Ecto neural progenitor cell (in vitro differentiated cells): ENCODE data around the gene TDRD6.

Source experiments
- DNase-seq: peaks from one replicate; pipeline ENCODE4 v3.0.0-alpha.2; 2018; ENCODE audit warnings: low spot score

TDRD6 gene

DNA sequence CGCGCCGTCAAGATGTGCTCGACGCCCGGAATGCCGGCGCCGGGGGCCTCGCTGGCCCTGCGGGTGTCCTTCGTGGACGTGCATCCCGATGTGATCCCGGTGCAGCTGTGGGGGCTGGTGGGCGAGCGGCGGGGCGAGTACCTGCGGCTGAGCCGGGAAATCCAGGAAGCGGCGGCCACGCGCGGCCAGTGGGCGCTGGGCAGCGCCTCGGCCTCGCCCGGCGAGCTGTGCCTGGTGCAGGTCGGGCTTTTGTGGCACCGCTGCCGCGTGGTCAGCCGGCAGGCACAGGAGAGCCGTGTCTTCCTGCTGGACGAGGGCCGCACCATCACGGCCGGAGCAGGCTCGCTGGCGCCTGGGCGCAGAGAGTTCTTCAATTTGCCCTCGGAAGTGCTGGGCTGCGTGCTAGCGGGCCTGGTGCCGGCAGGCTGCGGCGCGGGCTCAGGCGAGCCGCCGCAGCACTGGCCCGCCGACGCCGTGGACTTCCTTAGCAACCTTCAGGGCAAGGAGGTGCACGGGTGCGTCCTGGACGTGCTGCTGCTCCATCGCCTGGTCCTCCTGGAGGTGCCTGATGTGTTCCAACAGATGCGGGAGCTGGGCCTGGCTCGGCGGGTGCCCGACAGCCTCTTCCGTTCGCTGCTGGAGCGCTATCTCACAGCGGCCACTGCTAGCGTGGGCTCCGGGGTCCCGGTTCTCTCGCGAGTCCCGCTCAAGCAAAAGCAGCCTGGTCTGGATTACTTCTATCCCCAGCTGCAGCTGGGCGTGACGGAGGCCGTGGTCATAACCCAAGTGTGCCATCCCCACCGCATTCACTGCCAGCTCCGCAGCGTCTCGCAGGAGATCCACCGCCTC is 656 bp downstream of the TDRD6 start:
- no peak for DNase-seq

GRCh38 chr6:46688966-46689335 is 1.3 kb downstream of the TDRD6 start:
- DNase-seq, result no peak

DNA sequence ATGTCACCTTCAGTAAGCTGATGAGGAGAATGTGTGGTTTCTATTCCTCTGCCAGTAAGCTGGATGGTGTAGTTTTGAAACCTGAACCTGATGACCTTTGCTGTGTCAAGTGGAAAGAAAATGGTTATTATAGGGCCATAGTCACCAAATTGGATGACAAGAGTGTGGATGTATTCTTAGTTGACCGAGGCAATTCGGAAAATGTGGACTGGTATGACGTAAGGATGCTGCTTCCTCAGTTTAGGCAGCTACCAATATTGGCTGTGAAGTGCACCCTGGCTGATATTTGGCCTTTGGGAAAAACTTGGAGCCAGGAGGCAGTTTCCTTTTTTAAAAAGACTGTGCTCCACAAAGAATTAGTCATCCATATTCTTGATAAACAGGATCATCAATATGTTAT is 2.0 kb downstream of the TDRD6 start:
- DNase-seq, result no peak

DNA sequence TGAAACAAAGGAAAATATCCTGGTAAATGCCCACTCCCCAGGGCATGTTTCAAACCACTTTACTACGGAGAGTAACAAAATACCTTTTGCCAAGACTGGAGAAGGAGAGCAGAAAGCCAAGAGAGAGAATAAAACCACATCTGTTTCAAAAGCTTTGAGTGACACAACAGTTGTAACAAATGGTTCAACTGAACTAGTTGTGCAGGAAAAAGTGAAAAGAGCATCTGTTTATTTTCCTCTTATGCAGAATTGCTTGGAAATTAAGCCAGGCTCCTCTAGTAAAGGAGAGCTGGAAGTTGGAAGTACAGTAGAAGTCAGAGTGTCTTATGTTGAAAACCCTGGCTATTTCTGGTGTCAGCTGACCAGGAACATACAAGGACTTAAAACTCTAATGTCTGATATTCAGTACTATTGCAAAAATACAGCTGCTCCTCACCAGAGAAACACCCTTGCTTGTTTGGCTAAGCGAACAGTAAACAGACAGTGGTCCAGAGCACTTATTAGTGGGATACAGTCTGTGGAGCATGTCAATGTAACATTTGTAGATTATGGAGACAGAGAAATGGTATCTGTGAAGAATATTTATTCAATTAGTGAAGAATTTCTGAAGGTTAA is 2.6 kb downstream of the TDRD6 start:
- DNase-seq, result no peak

GRCh38 chr6:46690911-46691451 is 3.3 kb downstream of the TDRD6 start:
- DNase-seq, result no peak

- DNase-seq, result no peak
Measured at GRCh38 chr6:46699970-46700369, 12.3 kb downstream of the TDRD6 start.

GRCh38 chr6:46704562-46704961 is 16.9 kb downstream of the TDRD6 start:
- DNase-seq, result no peak

- no peak for DNase-seq
Measured at GRCh38 chr6:46706464-46706863, 18.8 kb downstream of the TDRD6 start.

- no peak for DNase-seq
Measured at GRCh38 chr6:46711491-46711890, 23.8 kb downstream of the TDRD6 start.

- DNase-seq, result no peak
Measured at GRCh38 chr6:46715141-46715540, 27.5 kb downstream of the TDRD6 start.

- no peak for DNase-seq
Measured at GRCh38 chr6:46719099-46719498, 31.4 kb downstream of the TDRD6 start.

- DNase-seq, result no peak
Measured at GRCh38 chr6:46720401-46720800, 32.7 kb downstream of the TDRD6 start.

GRCh38 chr6:46729787-46730326 is 42.2 kb downstream of the TDRD6 start:
- DNase-seq, result no peak

GRCh38 chr6:46730921-46731461 is 43.3 kb downstream of the TDRD6 start:
- DNase-seq, result no peak

DNA sequence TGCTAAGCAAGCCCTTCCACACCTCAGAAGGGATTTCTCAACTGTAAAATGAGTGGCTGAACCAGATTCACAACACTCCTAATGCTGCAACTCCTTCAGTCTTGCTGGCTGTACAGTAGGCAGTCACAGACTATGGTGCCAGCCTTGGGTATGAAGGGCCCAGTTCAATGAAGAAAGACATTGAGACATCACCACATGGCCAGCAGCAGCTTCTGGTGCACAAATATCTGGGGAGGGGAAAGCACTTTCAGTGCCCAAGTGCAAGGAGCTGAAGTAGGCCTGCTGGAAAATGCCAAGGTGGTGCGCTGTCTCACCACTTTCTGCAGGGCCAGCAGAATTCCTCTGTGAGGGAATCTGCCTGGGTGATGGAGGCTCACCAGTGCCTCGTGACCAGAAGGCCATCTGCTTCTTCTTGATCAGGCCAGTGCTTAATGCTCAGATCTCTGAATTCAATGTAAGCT is 45.7 kb downstream of the TDRD6 start:
- no peak for DNase-seq

GRCh38 chr6:46734867-46735719 is 47.4 kb downstream of the TDRD6 start, which contains the start of gene PLA2G7:
PLA2G7 (minus strand) TSS chr6:46735375; CDS start chr6:46722891, 12,484 bp downstream.
- peak; percentile 74 for DNase-seq

DNA sequence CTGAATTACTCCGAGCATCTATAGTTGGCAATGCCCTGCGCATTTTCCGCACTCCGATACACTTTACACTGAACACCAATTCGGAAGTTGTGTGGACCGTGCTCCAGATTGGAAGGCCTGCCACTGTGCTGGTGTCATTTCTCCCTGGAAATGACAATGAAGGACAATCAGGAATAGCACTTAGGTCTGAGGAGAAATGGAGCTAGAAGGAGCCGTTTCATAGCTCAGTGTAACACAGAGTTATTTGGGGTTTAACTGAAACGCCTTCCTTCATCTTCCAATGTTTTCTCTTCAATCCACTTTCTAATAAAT is 48.0 kb downstream of the TDRD6 start:
- no peak for DNase-seq

DNA sequence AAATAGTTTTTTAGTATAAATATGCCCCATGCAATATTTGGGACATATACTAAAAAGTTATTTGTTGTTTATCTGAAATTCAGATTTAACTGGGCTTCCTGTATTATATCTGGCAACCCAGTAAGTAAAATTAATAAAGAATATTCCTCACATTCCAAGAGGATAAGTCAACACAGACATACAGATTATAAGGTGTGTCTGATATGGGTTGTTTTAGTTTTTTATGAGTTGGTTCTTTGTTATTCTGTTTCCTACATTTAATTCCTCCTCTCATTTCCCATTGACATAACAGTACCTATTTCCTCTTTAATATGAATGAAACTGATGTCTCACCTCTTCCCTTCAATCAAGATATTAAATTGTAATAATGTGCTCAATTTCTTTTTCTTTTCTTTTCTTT is 49.2 kb downstream of the TDRD6 start:
- no peak for DNase-seq

DNA sequence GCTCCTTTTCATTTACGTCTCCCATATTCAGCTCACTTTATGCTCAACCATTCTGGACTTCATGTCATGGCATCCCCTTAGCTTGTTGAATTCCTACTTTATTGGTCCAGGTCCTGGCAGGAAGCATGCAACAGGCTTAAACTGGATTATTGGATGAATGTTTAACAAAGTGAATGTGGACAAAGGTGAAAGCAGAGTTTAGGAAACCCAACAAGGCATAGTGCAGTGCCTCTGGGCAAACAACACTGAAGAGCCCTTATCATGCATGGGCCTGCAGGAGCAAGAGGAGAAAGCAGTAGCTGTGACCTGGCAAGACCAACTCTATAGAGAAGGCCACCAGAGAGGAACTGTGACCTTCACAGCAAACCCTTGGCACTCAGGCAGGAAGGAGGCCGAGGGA is 53.8 kb downstream of the TDRD6 start:
- DNase-seq, result no peak

DNA sequence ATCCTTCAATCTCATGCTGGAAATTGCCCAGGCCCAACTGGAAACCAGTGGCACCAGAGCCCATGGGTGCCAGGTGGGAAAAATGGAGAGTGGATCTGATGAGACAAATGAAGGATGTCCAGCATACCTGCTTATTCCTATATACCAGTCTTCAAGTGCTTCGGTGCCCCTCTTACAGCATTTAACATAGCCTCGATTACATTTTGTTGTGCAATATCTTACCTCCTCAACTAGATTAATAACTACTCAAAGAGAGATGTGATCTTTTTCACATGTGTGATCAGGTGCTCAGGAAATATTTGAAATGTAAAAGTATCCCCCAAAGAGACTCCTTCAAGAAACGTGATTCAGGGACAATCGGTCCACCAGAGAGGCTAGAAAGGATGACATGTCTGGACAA is 54.2 kb downstream of the TDRD6 start:
- DNase-seq, result no peak

GRCh38 chr6:46743425-46744158 is 55.9 kb downstream of the TDRD6 start:
- no peak for DNase-seq
